ENCODE results near the gene SPDYE6.
A peak's percentile ranks its signal among the peaks of the same experiment; 100 is the strongest.
"Not testable (repeated sequence)": the region's sequence is repeated elsewhere in the genome, so short reads cannot be mapped to it uniquely, and the experiment has no call there.

SPDYE6 gene

DNA sequence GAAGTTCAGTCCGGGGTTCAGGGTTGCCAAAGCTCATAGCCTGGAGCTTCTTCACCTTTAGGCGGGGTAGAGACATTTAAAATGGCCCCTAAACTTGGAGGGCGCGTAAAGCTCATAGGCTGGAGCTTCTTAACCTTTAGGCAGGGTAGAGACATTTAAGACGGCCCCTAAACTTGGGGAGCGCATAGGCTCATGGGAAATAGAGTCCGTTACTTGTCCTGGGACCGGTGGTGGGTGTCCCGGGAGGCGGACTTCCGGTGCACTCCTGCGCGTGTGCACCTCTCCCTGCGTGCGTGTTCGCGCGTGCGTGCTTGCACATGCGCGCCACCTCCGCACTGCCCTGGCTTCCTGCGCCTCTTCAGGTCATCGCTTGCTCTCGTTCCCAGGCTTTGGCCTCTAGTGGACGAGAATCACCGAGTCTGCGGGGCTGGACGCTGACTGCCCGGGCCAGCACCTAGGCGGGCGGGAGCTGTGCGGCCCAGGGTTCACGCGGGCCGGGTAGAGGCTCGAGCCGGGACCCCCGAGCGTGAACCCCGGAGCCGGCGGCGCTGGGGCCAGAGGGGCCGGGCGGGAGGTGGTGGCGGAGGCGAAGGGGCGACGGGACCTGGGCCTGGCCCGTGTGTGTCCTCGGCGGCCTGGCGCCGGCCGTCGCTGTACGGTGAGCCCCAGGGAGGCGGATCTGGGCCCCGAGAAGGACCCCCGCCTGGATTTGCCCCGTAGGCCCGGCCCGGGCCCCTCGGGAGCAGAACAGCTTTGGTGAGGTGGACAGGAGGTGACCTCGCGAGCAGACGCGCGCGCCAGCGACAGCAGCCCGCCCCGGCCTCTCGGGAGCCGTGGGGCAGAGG, 7.5 kb upstream of the SPDYE6 start:
- DNase-seq (ENCODE audit: low read depth), result peak; percentile 90

DNA sequence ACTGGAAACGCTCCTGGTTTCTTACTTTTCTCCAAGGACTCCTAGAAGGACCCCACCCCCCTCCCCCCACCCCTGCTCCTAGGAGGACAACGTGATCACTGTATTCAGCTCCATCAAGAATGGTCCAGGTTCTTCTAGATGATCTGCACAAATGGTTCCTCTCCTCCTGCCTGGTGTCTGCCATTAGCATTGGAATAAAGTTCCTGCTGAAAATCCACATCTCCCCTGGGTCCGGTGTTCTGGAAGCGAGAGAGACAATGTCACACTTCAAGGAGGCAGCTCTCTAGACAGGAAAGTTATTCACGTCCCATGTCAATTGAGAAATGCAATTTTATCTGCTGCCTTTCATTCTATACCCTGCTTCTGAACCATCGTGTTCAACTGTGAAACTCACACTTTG, 9.3 kb downstream of the SPDYE6 start:
- not testable (repeated sequence) for DNase-seq (ENCODE audit: low read depth)

DNA sequence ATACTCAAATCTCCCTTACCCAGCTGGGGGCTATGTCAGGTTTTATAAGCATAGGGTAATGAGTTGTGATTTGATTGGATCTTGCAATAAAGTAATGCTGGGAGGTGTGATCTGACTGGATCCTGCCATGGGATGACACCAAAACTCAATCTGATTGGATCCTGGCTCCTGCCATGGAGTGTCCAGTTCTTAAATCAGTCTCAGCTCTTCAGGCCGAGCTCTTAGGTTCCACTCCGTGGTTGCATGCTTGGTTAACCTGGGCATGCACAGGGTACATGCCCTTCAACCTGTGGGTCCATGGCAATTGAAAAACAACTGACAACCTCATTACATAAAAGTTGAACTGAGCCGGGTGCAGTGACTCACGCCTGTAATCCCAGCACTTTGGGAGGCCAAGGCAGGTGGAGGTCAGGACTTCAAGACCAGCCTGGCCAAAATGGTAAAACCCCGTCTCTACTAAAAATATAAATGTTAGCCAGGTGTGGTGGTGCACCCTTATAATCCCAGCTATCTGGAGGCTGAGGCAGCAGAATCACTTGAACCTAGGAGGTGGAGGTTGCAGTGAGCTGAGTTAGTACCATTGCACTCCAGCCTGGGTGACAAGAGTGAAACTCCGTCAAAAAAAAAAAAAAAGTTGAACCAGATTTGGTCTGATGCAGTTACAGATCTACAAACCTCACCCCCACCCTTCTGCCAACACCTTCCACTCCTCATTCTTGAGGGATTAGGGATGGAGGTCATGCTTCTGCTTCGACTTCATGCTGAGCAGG, 15.5 kb downstream of the SPDYE6 start:
- not testable (repeated sequence) for DNase-seq (ENCODE audit: low read depth)

DNA sequence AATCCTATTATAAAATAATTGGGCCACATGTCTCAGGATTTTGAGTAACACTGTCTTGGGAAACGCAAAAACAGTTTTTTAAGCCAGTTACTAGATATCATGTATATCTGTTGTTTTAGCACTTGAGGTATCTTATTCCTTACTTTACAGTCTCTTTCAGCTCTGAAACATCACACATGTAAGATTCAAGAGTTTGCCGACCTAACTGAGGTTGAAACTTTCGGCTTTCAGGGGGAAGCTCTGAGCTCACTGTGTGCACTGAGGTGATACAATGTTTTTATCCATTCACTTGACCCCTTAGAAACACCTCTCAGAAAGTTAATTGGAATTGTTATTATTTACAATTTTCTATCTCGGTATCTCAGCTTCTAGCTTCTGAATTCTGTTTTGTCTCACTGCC, 18.8 kb downstream of the SPDYE6 start:
- DNase-seq (ENCODE audit: low read depth), result not testable (repeated sequence)

DNA sequence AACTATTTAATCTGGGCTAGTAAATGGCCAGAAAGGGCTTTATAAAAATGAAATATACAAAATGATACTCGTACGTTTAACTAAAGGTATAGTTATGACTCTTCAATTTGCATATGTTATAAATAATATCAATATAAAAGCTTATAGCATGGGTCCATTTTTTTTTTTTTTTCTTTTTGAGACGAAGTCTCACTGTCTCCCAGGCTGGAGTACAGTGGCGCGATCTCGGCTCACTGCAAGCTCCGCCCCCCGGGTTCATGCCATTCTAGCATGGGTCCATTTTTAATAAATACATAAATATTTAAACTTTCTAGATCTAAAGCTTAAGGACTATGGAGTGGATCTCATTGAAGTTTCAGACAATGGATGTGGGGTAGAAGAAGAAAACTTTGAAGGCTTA, 19.2 kb downstream of the SPDYE6 start:
- DNase-seq (ENCODE audit: low read depth), result not testable (repeated sequence)

DNA sequence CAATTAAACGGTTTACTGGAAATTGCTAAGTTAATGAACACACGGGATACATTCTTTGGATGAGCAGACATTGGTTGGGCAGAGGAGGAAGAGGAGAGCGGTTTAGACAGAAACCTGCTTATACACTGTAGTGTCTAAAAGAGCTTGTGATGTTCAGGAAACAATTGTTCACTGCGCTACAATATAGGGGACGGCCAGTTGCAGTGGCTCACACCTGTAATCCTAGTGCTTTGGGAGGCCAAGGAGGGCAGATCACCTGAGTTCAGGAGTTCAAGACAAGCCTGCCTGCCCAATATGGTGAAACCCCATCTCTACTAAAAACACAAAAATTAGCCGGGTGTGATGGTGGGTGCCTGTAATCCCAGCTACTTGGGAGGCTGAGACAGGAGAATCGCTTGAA, 20.7 kb downstream of the SPDYE6 start:
- DNase-seq (ENCODE audit: low read depth), result not testable (repeated sequence)

DNA sequence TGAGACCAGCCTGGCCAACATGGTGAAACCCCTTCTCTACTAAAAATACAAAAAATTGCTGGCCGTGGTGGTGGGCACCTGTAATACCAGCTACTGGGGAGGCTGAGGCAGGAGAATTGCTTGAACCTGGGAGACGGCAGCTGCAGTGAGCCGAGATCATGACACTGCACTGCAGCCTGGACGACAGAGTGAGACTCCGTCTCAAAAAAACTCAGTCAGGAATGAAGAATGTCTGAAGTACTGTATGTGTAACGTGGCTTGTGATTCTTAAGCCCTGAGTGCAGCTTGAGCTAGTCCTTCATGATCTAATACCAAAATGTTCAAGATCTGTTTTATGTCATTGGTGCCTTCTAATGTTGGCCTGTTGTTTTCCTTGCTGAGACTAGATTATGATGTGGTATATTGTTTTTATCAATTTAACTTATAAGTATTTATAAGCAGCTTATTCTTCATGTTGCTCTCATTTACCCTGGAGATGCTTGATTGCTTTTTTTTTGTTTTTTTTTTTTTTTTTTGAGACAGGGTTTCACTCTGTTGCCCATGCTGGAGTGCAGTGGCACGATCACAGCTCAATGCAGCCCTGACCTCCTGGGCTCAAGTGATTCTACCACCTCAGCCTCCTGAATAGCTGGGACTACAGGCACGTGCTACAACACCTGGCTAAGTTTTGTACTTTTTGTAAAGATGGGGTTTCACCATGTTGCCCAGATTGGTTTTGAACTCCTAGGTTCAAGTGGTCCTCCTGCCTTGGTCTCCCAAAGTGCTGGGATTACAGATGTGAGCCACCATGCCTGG, 25.4 kb downstream of the SPDYE6 start:
- DNase-seq (ENCODE audit: low read depth), result not testable (repeated sequence)

DNA sequence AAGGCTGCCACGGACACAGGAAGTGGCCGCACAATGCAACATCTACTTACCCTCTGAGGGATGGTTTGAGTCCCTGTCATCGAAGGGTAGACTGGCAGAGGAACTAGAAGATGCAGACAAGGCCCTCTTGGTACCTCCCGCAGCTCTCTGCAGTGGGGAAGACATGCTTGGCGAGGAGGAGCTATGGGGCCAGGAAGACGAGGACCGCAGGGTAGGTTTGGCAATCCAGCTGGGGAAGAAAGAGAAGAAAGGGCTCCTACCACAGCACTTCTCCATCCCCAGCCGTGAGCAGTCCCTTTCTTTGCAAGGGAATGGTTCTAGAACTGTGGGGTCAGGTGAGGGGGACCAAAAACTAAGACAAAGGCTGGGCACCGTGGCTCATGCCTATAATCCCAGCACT, 26.9 kb downstream of the SPDYE6 start:
- not testable (repeated sequence) for DNase-seq (ENCODE audit: low read depth)

DNA sequence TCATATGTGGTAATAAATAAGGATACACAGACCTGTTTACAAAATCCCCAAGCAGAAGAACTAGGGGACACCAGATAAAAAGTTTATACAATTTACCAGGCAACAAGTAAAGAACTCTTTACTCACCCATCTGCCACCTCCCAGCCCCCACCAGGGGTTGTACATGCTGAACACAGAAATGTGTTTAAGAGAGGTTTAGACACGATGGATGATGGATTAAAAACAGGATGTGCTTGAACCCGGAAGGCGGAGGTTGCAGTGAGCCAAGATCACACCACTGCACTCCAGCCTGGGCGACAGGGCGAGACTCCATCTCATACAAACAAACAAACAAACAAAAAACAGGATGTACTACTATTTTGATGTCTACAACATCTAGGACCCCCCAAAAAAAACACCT, 27.4 kb downstream of the SPDYE6 start:
- not testable (repeated sequence) for DNase-seq (ENCODE audit: low read depth)

DNA sequence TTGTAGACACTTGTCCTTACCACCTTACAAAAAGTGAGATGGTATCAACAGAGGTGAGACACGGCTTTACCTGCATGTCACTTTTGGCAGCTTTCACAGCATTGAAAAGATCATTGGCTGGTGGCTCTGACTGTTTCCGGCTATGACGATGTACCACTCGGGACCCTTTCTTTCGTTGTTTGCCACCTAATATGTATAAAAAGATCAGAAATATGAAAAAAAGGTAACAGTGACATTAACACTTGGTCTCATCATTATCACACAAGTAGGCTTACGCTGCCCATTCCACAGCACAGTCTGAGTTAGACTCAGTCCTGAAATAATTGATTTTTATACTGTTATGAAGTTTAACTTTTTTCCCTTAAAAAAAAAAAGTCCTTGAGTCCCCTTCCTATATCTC, 29.1 kb downstream of the SPDYE6 start:
- not testable (repeated sequence) for DNase-seq (ENCODE audit: low read depth)

DNA sequence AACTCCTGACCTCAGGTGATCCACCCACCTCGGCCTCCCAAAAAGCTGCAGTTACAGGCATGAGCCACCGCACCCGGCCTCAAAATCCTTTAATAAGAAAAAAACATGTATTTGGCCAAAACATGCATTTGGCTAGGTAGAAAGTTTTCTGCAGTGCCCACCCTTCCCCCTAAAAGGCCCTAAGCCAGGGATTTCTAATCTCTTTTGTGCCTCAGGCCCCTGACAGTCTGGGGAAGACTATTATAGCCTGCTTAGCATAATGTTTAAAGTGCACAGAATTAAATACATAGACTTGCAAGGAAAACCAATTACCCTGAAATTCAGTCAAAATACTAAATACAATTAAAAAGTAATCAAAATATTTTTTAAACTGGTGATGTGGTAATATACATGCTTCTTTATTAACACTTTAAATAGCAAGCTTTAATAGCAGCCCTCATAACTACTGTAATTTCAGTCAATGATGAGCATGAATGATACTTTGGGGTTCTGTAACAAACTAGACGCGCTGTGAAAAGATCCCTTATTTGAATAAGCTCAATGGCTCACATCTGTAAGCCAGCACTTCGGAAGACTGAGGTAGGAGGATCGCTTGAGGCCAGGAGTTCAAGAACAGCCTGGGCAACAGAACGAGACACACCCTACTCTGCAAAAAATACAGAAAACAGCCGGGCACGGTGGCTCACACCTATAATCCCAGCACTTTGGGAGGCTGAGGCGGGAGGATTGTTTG, 29.9 kb downstream of the SPDYE6 start:
- no peak for DNase-seq (ENCODE audit: low read depth)

DNA sequence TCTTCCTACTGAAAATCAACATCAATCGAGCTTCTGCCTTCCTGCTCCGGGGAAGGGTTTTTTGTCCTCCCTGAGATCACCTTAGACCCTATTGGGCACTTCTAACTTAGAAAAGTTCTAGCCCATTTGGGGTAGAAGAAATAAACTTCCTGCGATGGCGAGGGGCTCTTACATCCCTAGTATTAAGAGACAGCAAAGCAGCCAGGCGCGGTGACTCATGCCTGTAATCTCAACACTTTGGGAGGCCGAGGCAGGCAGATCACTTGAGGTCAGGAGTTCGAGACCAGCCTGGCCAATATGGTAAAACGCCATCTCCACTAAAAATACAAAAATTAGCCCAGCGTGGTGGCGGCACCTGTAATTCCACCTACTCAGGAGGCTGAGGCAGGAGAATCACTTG, 31.1 kb downstream of the SPDYE6 start:
- not testable (repeated sequence) for DNase-seq (ENCODE audit: low read depth)

DNA sequence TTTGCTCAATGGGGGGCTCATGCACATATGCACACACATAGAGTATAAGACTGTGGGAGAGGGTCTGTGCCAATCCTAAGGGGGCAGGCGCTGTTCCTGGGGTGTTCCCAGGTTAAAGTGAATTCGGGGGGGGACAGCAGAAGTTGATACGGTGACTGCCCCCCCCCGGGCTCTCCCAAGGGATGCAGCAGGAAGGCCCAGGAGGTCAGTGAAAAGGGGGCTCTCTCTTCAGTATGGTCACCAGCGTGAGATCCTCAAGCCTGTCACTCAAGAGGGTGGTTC, 32.4 kb downstream of the SPDYE6 start:
- no peak for DNase-seq (ENCODE audit: low read depth)

DNA sequence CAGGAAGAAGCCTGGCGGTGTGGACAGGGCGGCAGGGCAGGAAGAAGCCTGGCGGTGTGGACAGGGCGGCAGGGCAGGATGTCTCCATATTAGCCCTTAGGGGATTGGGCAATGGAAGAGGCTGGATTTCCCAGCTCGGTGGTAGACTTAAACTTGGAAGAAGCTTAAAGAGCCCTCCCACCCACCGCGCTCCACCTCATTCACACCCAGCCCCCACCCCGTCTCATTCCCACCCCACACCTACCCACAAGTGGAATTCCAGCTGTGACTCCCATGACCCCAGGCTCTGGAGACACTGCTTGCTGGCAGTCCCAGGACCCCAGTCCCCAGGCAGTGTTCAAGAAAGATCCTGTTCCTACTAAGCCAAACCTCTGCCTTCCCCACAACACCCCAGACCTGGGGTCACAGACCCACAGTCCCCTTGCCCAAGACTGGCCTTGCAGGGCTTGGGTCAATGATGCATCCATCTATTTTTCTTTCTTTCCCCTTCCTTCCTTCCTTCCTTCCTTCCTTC, 34.0 kb downstream of the SPDYE6 start:
- DNase-seq (ENCODE audit: low read depth), result no peak

DNA sequence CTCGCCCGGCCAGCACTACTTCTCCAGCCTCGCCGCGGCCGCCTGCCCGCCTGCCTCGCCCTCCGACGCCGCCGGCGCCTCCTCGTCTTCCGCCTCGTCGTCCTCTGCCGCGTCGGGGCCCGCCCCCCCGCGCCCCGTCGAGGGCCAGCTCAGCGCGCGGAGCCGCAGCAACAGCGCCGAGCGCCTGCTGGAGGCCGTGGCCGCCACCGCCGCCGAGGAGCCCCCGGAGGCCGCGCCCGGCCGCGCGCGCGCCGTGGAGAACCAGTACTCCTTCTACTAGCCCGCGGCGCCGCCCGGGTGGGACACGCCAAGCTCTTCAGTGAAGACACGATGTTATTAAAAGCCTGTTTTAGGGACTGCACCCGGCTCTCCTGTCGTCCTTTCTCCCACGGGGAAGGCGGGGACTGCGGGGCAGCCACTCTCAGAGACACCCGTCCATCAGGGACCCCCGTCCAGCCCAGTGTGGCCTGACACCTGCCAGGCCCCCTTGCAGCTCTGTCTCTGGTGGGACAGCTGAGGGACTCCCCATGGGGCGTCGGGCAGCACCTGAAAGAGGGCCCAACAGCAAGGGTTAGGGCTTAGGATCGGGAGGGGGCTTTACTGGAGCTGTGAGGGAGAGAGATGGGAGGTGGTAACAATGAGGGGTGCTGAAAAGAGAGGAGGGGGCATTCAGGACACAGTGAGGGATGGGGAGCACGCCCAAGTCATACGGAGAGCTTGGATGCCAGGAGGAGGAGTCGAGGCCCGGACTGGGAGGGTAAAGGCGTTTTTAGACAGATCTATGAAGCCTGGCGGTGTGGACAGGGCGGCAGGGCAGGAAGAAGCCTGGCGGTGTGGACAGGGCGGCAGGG, 34.7 kb downstream of the SPDYE6 start:
- no peak for DNase-seq (ENCODE audit: low read depth)

DNA sequence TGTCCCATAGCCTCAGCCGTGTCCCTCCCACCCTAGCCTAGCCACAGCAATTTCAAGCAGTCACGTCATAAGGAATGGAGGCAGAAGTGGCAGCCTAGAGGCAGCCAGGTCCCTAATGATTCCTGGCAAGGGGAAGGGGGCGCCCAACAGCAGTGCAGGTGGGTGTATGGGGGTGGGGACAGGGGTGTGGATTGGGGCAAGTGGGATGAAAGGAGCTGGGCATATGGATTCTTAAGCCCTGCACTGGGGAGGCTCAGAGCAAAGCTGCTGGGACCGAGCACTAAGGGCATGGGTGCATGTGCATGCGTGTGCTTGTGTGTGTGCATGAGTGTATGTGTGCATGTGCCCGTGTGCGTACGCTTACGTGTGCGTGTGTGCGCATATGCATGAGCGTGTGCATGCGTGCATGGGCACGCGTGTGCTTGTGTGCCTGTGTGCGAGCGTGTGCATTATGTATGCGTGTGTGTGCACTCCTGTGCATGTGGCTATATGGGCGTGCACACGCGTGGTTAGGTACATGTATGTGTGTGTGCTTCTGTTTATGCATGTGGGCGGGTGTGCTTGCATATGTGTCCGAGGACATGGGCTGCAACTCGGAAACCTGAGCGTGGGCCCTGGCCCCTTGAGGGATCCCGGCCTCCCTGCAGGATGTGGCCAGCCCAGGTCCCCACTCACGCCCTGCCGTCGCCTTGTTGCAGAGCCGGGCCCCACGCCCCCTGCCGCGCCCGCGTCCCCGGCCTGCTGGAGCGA, 35.5 kb downstream of the SPDYE6 start:
- no peak for DNase-seq (ENCODE audit: low read depth)

DNA sequence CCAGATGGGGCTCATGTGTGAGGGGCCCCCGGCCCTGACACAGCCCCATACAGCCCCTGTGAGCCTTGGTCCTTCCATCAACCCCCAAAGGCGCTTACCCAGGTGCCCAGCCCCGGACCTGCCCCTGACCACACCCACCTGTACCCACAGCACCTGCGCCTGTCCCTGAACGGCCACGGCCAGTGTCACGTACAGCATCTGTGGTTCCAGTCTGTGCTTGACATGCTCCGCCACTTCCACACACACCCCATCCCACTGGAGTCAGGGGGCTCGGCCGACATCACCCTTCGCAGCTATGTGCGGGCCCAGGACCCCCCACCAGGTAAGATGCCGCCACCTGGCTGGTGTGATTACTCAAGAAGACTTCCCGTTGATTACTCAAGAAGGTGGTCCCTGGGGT, 36.1 kb downstream of the SPDYE6 start:
- no peak for DNase-seq (ENCODE audit: low read depth)

DNA sequence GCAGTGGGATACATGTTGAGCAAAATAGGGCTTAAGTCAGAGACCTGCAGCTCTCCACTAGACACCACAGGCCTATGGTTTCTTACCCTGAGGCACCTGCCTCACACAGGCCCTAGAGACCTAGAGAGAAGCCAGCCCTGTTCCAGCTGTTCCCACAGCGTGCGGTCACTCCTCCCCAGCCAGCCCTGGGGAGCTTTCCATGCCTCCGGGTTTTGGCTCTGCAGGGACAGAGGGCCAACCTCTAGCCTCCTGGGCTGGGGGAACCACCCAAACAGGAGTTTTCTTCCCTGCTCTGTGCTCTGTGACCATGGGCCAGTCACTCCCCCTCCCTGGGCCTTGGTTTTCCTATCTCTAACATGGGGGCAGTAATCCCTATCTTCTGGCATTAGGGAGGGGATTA, 36.6 kb downstream of the SPDYE6 start:
- DNase-seq (ENCODE audit: low read depth), result no peak

DNA sequence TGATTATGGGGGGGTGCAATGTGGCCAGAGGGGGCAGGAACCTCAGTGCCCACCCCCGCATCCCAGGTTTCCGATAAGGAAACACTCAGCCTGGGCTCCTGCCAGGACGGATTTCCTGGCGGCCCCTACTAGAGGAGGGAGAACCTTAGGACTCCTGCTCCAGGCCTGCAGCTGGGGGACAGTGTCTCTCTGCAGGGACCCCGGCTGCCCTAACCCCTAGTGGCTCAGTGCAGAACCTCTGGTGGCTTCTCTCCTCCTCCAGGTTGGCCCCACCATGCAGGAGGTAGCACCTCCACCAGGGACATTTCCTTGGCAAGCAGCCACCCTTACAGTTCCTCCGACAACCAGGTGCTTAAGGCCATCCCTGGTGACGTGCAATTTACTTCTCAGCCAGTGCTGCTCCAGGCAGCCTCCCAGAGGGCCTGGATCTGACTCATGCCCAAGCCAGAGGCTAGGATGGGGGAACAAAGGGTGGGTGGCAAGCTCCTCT, 37.7 kb downstream of the SPDYE6 start:
- DNase-seq (ENCODE audit: low read depth), result no peak

Data from activated T-cell treated with anti-CD3 and anti-CD28 coated beads for 24 hours (primary cell).